HEK293 (cell line): ENCODE measurements around the gene PTHLH.

ENCODE experiments used
- CTCF ChIP-seq: fragments of 450-650 bp; formaldehyde crosslinking; IDR thresholded peaks from 2 replicates; pipeline ENCODE4 v1.5.1; 2016; ENCODE audit warnings: missing biosample characterization, missing genetic modification characterization
- HOXA7 ChIP-seq: sonication (generic); formaldehyde crosslinking; IDR thresholded peaks from 2 replicates; pipeline ENCODE4 v1.8.1; 2022; ENCODE audit warnings: missing genetic modification reagents, borderline replicate concordance
- REST ChIP-seq: fragments of 450-650 bp; formaldehyde crosslinking; IDR thresholded peaks from 2 replicates; pipeline ENCODE4 v1.5.1; 2016; ENCODE audit warnings: missing biosample characterization, missing genetic modification characterization
- ZNF184 ChIP-seq: fragments of 450-650 bp; IDR thresholded peaks from 2 replicates; pipeline ENCODE4 v1.5.1; 2018; ENCODE audit warnings: missing biosample characterization, mild to moderate bottlenecking, missing genetic modification characterization
- ZNF214 ChIP-seq: fragments of 450-650 bp; formaldehyde crosslinking; IDR thresholded peaks from 2 replicates; pipeline ENCODE4 v1.5.1; 2017; ENCODE audit warnings: missing biosample characterization, mild to moderate bottlenecking, missing genetic modification characterization, borderline replicate concordance
- ZNF324 ChIP-seq: fragments of 450-650 bp; formaldehyde crosslinking; IDR thresholded peaks from 2 replicates; pipeline ENCODE4 v1.5.1; 2016; ENCODE audit warnings: missing biosample characterization, missing genetic modification characterization
- ZNF530 ChIP-seq: fragments of 450-650 bp; formaldehyde crosslinking; IDR thresholded peaks from 2 replicates; pipeline ENCODE4 v1.5.1; 2016; ENCODE audit warnings: low read depth, missing biosample characterization, missing genetic modification characterization
- ZNF777 ChIP-seq: fragments of 450-650 bp; formaldehyde crosslinking; IDR thresholded peaks from 2 replicates; pipeline ENCODE4 v1.5.1; 2017; ENCODE audit warnings: missing biosample characterization, missing genetic modification characterization, borderline replicate concordance
- ZSCAN16 ChIP-seq: fragments of 450-650 bp; formaldehyde crosslinking; IDR thresholded peaks from 2 replicates; pipeline ENCODE4 v1.5.1; 2016; ENCODE audit warnings: missing biosample characterization, missing genetic modification characterization

- TF ChIP-seq CTCF (tag by site-specific recombination) (no peak), HOXA7 (no peak), ZNF324 (no peak), ZNF530 (tag by site-specific recombination) (no peak), ZNF184 (tag by site-specific recombination) (no peak), ZNF214 (no peak), ZNF777 (tag by site-specific recombination) (no peak), ZSCAN16 (tag by site-specific recombination) (no peak), REST (tag by site-specific recombination) (no peak)
Measured at GRCh38 chr12:27940245-27940644, 32.3 kb downstream of the PTHLH start.
